ENCODE data around the gene PNLIPRP2. TPM values are rescaled to one million over a fixed set of nuclear protein-coding genes. Genes with fewer than 3 reads are reported as not detected.

The PNLIPRP2 gene
- total RNA-seq, 2 experiments from 2014 or later = not detected

DNA sequence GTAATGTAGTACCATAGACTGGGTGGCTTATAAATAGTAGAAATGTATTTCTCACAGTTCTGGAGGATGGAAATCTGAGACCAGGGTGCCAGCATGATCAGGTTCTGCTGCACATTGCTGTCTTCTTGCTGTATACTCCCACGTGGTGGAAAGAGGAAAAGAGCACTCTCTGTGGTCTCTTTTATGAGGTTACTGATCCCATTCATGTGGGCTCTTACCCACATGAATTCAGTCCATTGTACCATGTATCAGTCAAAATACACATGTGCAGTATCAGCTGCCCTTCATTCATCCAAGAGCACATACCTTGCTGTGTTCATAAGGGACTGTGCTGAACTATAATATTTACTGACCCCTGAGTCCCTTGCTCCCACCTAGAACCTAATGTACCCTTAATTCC, 17.1 kb downstream of the PNLIPRP2 start:
- Mint-ChIP-seq H3K27ac (no peak overlapping the region), H3K4me1 (ENCODE audit: low read depth) (no peaks in the 10 kb centered on the region), H3K36me3 (no peaks in the 10 kb centered on the region), H3K9me3 (peaks cover 10% of the 10 kb centered on the region), H3K27me3 (peaks cover 18% of the 10 kb centered on the region), H3K4me3 (no peak overlapping the region)
- ChIA-PET CTCF (no interaction called here), POLR2A (no interaction called here)
- DNase-seq = no peak
- intact Hi-C loops (cut with micrococcal nuclease) = no loop called here

DNA sequence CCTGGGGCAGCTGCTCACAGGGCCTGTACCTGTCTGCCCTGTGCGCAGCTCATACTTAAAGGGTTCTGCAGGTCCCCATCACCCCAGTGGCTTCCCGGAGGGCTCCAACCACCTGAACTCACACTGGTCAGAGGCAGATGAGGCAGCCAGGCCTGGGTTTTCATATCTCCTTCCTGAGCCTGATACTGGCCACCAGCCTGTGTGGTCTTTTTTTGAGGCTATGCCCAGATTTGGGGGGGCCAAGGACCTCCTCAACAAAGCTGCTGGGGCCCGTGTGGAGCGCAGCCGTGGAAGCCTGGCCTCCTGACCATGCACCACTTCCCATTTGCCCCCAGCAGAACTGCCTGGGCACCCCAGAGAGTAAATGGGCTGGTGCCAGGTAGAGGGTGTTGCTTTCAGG, 25.7 kb downstream of the PNLIPRP2 start:
- CTCF ChIA-PET = no interaction called here

DNA sequence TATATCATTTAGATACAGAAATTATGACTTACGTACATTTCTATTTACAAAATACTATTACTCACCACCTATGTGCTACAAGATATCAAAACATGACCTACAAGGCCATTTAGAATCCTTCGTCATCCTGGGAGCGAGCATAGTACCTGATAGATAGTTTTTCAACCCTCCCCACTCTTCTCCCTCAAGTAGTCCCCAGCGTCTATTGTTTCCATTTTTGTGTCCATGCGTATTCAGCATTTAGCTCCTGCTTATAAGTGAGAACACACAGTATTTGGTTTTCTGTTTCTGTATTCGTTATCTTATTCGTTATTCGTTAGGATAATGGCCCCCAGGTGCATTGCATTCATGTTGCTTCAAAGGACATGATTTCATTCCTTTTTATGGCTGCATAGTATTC, 28.1 kb downstream of the PNLIPRP2 start:
- Mint-ChIP-seq H3K27ac (no peak overlapping the region), H3K4me1 (ENCODE audit: low read depth) (no peaks in the 10 kb centered on the region), H3K36me3 (no peaks in the 10 kb centered on the region), H3K4me3 (no peak overlapping the region), H3K27me3 (peaks cover 5% of the 10 kb centered on the region), H3K9me3 (peaks cover 13% of the 10 kb centered on the region)
- ChIA-PET CTCF (no interaction called here), POLR2A (no interaction called here)
- intact Hi-C loops (cut with micrococcal nuclease) = no loop called here
- no peak for DNase-seq

More for the DNA sequence above, 25.7 kb downstream of the PNLIPRP2 start:
- Mint-ChIP-seq H3K9me3 (peaks cover 13% of the 10 kb centered on the region), H3K27me3 (peaks cover 14% of the 10 kb centered on the region), H3K4me3 (no peak overlapping the region), H3K36me3 (no peaks in the 10 kb centered on the region), H3K27ac (no peak overlapping the region), H3K4me1 (ENCODE audit: low read depth) (no peaks in the 10 kb centered on the region)
- intact Hi-C loops (cut with micrococcal nuclease) = no loop called here
- no peak for DNase-seq
- POLR2A ChIA-PET = no interaction called here

DNA sequence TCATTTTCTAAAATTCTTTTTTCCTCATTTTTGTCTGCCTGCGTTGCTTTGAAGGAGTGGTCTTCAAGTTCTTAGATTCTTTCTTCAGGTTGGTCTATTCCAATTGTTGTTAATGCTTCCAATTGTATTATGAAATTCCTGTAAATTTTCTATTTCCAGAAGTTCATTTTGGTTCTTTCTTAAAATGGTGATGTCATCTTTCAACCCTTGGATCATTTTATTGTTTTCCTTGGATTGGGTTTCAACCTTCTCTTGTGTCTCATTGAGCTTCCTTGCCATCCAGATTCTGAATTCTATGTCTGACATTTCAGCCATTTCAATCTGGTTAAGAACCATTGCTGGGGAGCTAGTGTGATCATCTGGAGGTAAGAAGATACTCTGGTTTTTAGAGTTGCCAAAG, 33.1 kb downstream of the PNLIPRP2 start:
- DNase-seq = no peak
- H3K36me3 Mint-ChIP-seq = no peaks in the 10 kb centered on the region
- H3K4me1 Mint-ChIP-seq (ENCODE audit: low read depth) = no peaks in the 10 kb centered on the region
- peaks cover 4% of the 10 kb centered on the region for H3K27me3 Mint-ChIP-seq
- H3K9me3 Mint-ChIP-seq = peaks cover 10% of the 10 kb centered on the region
- intact Hi-C loops (cut with micrococcal nuclease) = no loop called here
- ChIA-PET POLR2A (no interaction called here), CTCF (no interaction called here)
- H3K27ac Mint-ChIP-seq = no peak overlapping the region
- no peak overlapping the region for H3K4me3 Mint-ChIP-seq

DNA sequence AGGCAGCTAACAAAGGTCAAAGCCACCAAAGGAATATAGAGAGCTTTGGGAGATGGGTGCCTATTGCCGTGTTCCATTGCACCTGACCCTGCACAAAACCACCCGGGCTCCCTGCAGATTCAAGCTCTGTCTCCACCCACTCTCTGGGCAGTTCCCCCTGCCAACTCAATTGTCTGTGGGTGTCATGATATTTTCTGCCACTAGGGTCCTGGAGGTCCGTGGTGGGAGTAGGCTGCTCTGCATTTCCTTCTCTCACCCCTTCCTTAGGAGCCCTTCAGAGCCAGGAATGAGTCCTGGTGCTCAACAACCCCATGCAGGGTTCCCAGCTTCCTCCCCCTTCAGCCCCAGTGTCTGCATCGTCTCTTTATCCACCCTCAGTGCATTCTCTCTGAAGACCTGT, 34.1 kb downstream of the PNLIPRP2 start:
- no peaks in the 10 kb centered on the region for H3K4me1 Mint-ChIP-seq (ENCODE audit: low read depth)
- no peak overlapping the region for H3K27ac Mint-ChIP-seq
- H3K27me3 Mint-ChIP-seq = peaks cover 4% of the 10 kb centered on the region
- H3K36me3 Mint-ChIP-seq = no peaks in the 10 kb centered on the region
- intact Hi-C loops (cut with micrococcal nuclease) = no loop called here
- ChIA-PET POLR2A (no interaction called here), CTCF (no interaction called here)
- no peak overlapping the region for H3K4me3 Mint-ChIP-seq
- peaks cover 3% of the 10 kb centered on the region for H3K9me3 Mint-ChIP-seq
- no peak for DNase-seq

DNA sequence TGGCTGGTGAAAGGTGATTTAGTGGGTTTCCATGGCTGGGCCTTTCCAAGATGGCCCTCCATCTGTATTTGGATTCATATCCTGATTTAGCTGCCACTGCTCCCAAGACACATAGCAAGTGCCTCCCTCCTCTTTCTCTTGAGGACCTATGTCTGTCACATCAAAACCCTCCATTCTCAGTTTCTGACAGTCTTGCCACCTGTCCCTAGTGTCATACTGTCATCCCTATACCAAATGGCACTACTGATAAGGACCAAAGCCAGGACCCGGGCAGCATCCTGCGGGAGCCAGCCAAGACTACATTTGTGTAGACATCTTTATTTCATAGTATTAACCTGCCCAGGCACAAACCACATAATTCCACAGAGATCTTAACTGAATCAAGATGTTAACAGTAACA, 34.8 kb downstream of the PNLIPRP2 start:
- CTCF ChIA-PET = no interaction called here

DNA sequence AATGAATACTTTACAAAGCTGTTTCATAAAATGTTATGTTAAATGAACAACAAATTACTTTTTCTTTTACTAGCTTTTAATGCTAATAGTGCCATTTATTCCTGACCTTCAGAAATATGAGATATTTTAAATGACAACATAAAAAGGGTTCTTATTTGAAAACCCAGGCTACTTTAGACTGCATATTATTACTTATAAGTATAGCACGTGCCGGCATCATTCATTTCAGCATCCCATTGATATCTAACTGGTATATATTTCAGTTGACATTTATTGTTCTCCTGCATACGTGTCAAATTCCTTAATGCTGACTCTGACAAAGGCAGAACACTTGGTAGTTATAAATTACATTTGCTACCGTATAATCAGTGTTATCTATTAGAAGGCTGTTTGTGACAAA, 35.3 kb downstream of the PNLIPRP2 start:
- CTCF ChIA-PET = no interaction called here
- Mint-ChIP-seq H3K27ac (no peak overlapping the region), H3K4me1 (ENCODE audit: low read depth) (no peaks in the 10 kb centered on the region), H3K27me3 (peaks cover 4% of the 10 kb centered on the region), H3K9me3 (no peaks in the 10 kb centered on the region), H3K36me3 (no peaks in the 10 kb centered on the region), H3K4me3 (no peak overlapping the region)
- POLR2A ChIA-PET = no interaction called here
- no peak for DNase-seq
- intact Hi-C loops (cut with micrococcal nuclease) = no loop called here

More for the DNA sequence above, 34.8 kb downstream of the PNLIPRP2 start:
- intact Hi-C loops (cut with micrococcal nuclease) = no loop called here
- Mint-ChIP-seq H3K27ac (no peak overlapping the region), H3K36me3 (no peaks in the 10 kb centered on the region), H3K4me1 (ENCODE audit: low read depth) (no peaks in the 10 kb centered on the region), H3K4me3 (no peak overlapping the region), H3K27me3 (peaks cover 4% of the 10 kb centered on the region), H3K9me3 (no peaks in the 10 kb centered on the region)
- no peak for DNase-seq
- POLR2A ChIA-PET = no interaction called here

DNA sequence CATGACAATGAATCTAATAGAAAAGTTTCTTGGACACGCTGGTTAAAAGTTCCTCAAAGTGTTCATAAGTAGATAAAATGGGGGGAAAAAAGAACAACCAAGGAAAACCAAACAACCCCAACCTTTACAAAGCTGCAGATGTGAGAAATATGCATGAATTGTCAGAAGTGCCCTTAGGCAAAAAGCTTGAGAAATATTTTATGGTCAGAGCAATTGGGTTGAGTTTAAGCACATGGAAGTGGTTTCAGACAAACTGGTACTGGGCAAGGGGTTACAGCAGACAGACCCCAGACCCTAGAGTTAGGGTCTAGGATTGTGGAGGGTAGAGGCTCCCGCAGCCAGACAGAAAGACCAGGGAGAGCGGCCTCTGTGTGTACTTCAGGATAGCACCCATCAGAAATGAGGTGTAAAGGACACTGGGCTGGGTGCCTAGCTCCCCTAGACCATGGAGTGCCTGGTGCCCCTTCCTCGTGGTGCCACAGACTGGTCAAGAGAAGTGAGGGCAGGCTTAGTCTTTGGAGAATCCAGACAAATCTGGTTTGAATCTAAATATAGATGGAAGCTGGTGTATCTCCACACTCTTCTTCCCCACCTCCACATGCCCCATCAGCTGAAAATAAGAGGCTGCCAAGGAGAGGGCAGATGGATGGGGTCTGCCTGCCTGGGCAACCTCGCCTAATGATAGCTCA, 37.3 kb downstream of the PNLIPRP2 start:
- H3K27ac Mint-ChIP-seq = no peak overlapping the region
- POLR2A ChIA-PET = no interaction called here
- no peak overlapping the region for H3K4me3 Mint-ChIP-seq
- H3K9me3 Mint-ChIP-seq = no peaks in the 10 kb centered on the region
- CTCF ChIA-PET = no interaction called here
- intact Hi-C loops (cut with micrococcal nuclease) = no loop called here
- no peaks in the 10 kb centered on the region for H3K4me1 Mint-ChIP-seq (ENCODE audit: low read depth)
- H3K27me3 Mint-ChIP-seq = peaks cover 8% of the 10 kb centered on the region
- no peaks in the 10 kb centered on the region for H3K36me3 Mint-ChIP-seq
- DNase-seq = no peak

DNA sequence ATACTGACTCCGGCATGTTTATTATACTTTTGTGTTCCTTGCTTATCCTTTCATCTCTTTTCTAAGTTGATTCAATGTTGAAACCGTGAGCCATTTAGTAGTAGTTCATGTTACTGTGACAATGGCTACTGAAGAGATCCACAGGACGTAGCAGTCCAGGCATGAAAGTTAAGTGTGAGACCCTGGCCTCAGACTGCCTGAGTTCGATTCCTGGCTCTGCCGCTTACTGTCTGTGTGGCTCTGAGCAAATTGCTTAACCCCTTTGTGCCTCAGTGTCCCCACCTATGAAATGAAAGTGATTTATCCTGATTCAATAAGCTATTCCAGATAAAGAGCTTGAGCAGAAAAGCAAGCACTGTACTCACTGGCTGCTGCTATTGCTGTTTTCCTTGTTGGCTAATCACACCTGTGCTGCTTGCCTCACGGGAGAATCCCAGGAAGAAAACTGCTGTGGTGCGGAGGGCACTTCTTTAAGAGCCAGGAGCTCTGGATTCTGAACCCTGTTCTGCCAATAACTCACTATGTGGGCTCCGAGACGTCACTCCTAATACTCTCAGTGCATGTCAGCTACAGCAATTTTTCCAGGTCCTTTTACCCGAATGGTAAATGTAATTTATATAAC, 38.4 kb downstream of the PNLIPRP2 start:
- Mint-ChIP-seq H3K4me3 (no peak overlapping the region), H3K36me3 (no peaks in the 10 kb centered on the region), H3K4me1 (ENCODE audit: low read depth) (no peaks in the 10 kb centered on the region), H3K27me3 (peaks cover 13% of the 10 kb centered on the region), H3K9me3 (no peaks in the 10 kb centered on the region), H3K27ac (no peak overlapping the region)
- POLR2A ChIA-PET = no interaction called here
- DNase-seq = no peak
- intact Hi-C loops (cut with micrococcal nuclease) = no loop called here
- CTCF ChIA-PET = no interaction called here

DNA sequence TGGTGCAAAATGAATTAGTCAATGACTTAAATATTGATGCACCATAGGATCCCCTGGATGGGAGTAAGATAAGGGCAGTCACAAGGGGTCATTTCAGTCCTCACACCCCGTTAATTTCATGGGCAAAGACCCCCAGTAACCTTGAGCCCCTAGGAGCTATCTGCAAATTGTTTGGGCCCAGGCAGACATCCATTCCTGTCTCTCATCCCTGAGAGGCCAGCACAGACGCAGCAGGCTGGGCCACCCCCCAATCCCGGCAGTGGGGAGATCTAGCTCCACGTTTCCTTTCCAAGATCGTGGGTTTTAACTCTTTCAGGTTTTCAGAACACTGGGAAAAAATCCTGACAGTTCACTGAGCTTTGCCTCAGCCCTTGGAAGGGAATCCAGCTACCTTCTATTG, 40.1 kb downstream of the PNLIPRP2 start:
- no peaks in the 10 kb centered on the region for H3K9me3 Mint-ChIP-seq
- H3K27ac Mint-ChIP-seq = no peak overlapping the region
- H3K4me3 Mint-ChIP-seq = no peak overlapping the region
- no peaks in the 10 kb centered on the region for H3K36me3 Mint-ChIP-seq
- ChIA-PET CTCF (interaction anchor here (0.7 kb wide), 1 partner anchor 507 kb away, joined by 4 read pairs; no protein-coding TSS in a partner anchor), POLR2A (no interaction called here)
- no peaks in the 10 kb centered on the region for H3K4me1 Mint-ChIP-seq (ENCODE audit: low read depth)
- no peak for DNase-seq
- peaks cover 13% of the 10 kb centered on the region for H3K27me3 Mint-ChIP-seq
- intact Hi-C loops (cut with micrococcal nuclease) = no loop called here

DNA sequence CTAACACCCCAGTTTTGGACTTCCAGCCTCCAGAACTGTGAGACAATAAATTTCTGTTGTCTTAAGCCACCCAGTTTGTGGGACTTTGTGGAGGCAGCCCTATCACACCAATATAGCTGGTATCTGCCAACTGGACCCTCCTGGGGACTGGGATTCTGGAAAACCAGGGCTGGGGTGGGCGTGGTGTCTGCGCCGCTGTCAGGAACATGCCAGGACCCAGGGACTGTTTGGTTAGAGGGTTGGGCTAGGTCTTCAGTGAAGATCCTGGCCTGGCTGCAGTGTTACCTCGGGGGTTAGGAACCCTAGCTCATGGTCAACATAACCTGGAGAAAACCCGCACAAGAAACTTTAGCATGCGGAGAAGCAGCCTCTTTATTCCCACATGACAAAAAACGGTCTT, 42.6 kb downstream of the PNLIPRP2 start:
- H3K27ac Mint-ChIP-seq = no peak overlapping the region
- H3K36me3 Mint-ChIP-seq = no peaks in the 10 kb centered on the region
- H3K27me3 Mint-ChIP-seq = peaks cover 18% of the 10 kb centered on the region
- CTCF ChIA-PET = no interaction called here
- intact Hi-C loops (cut with micrococcal nuclease) = no loop called here
- no peak overlapping the region for H3K4me3 Mint-ChIP-seq
- no peak for DNase-seq
- no peaks in the 10 kb centered on the region for H3K4me1 Mint-ChIP-seq (ENCODE audit: low read depth)
- POLR2A ChIA-PET = no interaction called here
- no peaks in the 10 kb centered on the region for H3K9me3 Mint-ChIP-seq

DNA sequence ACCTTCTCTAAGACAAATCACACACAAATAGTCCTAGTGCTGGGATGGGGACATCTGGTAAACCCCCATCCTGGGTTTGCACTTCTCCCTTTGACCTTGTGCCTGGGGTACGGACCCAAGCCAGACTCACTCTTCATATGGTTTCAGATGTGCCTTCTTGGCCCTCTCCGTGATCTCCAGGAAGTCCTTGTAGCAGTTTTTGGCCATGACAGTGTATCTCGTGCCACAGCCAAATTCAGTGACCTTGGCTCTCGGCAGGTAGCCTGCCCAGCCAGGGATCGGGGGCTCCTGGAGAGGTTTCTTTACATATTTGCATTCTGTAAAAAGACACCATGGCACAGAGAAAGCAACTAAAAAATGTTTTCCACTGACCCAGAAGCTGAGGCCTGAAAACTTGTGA, 43.9 kb downstream of the PNLIPRP2 start:
- Mint-ChIP-seq H3K27me3 (peaks cover 27% of the 10 kb centered on the region), H3K36me3 (no peaks in the 10 kb centered on the region), H3K4me3 (no peak overlapping the region), H3K27ac (no peak overlapping the region), H3K9me3 (no peaks in the 10 kb centered on the region), H3K4me1 (ENCODE audit: low read depth) (no peaks in the 10 kb centered on the region)
- intact Hi-C loops (cut with micrococcal nuclease) = no loop called here
- DNase-seq = no peak
- CTCF ChIA-PET = interaction anchor here (1.2 kb wide), 1 partner anchor 18 kb away, joined by 3 read pairs; no protein-coding TSS in a partner anchor
- POLR2A ChIA-PET = no interaction called here

DNA sequence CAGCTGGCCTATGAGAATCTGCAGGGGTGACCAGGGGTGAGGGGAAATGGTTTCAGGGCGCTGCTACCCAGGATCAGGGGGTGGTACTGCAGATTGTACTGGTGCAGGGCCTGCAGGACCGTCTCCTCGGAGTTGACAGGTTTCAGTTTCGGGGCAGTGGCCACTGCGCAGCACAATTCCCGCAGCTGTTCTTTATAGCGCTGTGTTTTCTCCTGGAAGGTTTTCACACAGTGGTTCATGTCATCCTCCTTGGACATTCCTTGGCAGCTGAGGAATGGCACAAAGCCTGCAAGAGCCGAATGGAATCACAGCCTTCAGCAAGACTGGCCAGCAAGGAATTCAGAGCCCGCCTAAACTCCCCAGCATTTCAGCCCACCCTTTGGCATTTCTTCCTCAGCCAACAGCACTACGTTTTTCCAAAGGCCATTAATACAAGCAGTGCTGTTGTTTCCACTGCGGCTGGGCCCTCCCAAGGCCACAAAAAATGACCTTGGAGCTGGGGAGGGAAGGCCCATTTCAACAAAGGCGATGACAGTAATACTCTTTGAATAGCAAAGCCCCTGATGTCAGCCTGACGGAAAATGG, 44.9 kb downstream of the PNLIPRP2 start:
- no peak for DNase-seq
- H3K9me3 Mint-ChIP-seq = no peaks in the 10 kb centered on the region
- no peak overlapping the region for H3K27ac Mint-ChIP-seq
- peaks cover 29% of the 10 kb centered on the region for H3K27me3 Mint-ChIP-seq
- H3K36me3 Mint-ChIP-seq = no peaks in the 10 kb centered on the region
- intact Hi-C loops (cut with micrococcal nuclease) = no loop called here
- H3K4me3 Mint-ChIP-seq = no peak overlapping the region
- ChIA-PET CTCF (no interaction called here), POLR2A (no interaction called here)
- H3K4me1 Mint-ChIP-seq (ENCODE audit: low read depth) = no peaks in the 10 kb centered on the region

Data from activated CD4-positive, alpha-beta memory T cell treated with anti-CD3 and anti-CD28 coated beads for 36 hours (primary cell).